CD14-positive monocyte (primary cell): ENCODE results near the gene GGT5. TPM values are rescaled to one million over a fixed set of nuclear protein-coding genes. Genes with fewer than 3 reads are reported as not detected.

ENCODE experiments used
- DNase-seq, 3 donors: peaks; one replicate each; pipeline ENCODE4 v3.0.0-alpha.2; 2011 to 2022
- H2AFZ ChIP-seq: 2 replicates; pipeline ENCODE4 v1.6.0; 2012; ENCODE audit warnings: mild to moderate bottlenecking, low read depth, low read length, inconsistent platforms; ENCODE audit not compliant: insufficient read depth, poor library complexity, severe bottlenecking
- H3K27ac ChIP-seq, 2 donors: 1 replicate in 1 of 2; 2 replicates in 1 of 2; pipeline ENCODE4 v1.5.1; 2012 to 2013; ENCODE audit warnings: low read length in 2 of 2, control low read depth in 1 of 2, inconsistent platforms in 1 of 2, low read depth in 1 of 2, mild to moderate bottlenecking in 1 of 2
- H3K27me3 ChIP-seq, 2 donors: one replicate each; pipeline versions ENCODE4 v1.6.0 to v1.6.1; 2011 to 2013; ENCODE audit warnings: low read length in 2 of 2; ENCODE audit not compliant: control insufficient read depth in 2 of 2, insufficient read depth in 2 of 2
- H3K36me3 ChIP-seq, 2 donors: replicated peaks in 1 of 2; 1 replicate in 1 of 2; 2 replicates in 1 of 2; pipeline versions ENCODE4 v1.5.1 to v1.6.1; 2012 to 2013; ENCODE audit warnings: low read length in 2 of 2, control low read depth in 1 of 2, inconsistent platforms in 1 of 2, mild to moderate bottlenecking in 1 of 2; ENCODE audit not compliant: insufficient read depth in 2 of 2, control insufficient read depth in 1 of 2
- H3K4me1 ChIP-seq, 2 donors: 1 replicate in 1 of 2; 2 replicates in 1 of 2; pipeline versions ENCODE4 v1.5.1 to v1.6.1; 2012 to 2013; ENCODE audit warnings: low read length in 2 of 2, control low read depth in 1 of 2, inconsistent platforms in 1 of 2, mild to moderate bottlenecking in 1 of 2, moderate library complexity in 1 of 2; ENCODE audit not compliant: insufficient read depth in 2 of 2, control insufficient read depth in 1 of 2
- H3K4me2 ChIP-seq: replicated peaks from 2 replicates; pipeline ENCODE3; 2012; ENCODE audit warnings: low read length, moderate library complexity, mild to moderate bottlenecking; ENCODE audit not compliant: poor library complexity, severe bottlenecking; ENCODE audit errors: extremely low read depth
- H3K4me3 ChIP-seq, 3 experiments: fragments of 200-600 bp in 1 of 3; sonication (generic) in 1 of 3; replicated peaks in 1 of 3; 1 replicate in 2 of 3; 2 replicates in 1 of 3; pipeline ENCODE4 v1.5.1; 2011 to 2013; ENCODE audit warnings: low read length in 3 of 3, mild to moderate bottlenecking in 3 of 3, control low read depth in 2 of 3, low read depth in 2 of 3, inconsistent platforms in 1 of 3, moderate library complexity in 1 of 3
- H3K79me2 ChIP-seq: 2 replicates; pipeline ENCODE4 v1.6.0; 2012; ENCODE audit warnings: mild to moderate bottlenecking, control low read depth, inconsistent platforms, low read length, moderate library complexity; ENCODE audit not compliant: insufficient read depth
- H3K9ac ChIP-seq: 2 replicates; pipeline ENCODE4 v1.6.0; 2017; ENCODE audit warnings: low read length, mild to moderate bottlenecking; ENCODE audit not compliant: insufficient read depth, poor library complexity, severe bottlenecking
- H3K9me3 ChIP-seq, 2 donors: replicated peaks in 1 of 2; 1 replicate in 1 of 2; 2 replicates in 1 of 2; pipeline versions ENCODE4 v1.5.1 to v1.6.1; 2012 to 2013; ENCODE audit warnings: low read length in 2 of 2, control low read depth in 1 of 2; ENCODE audit not compliant: control insufficient read depth in 1 of 2, insufficient read depth in 1 of 2
- H4K20me1 ChIP-seq: 2 replicates; pipeline ENCODE4 v1.6.0; 2012; ENCODE audit warnings: mild to moderate bottlenecking, low read length, control low read depth, moderate library complexity; ENCODE audit not compliant: insufficient read depth
- H3K27ac Mint-ChIP-seq, 7 donors: one replicate each; pipeline ENCODE4 v1.8.0; 2020; ENCODE audit warnings: mild to moderate bottlenecking in 7 of 7, mixed read lengths in 7 of 7, moderate library complexity in 6 of 7, inconsistent platforms in 2 of 7
- H3K27me3 Mint-ChIP-seq, 3 donors: one replicate each; pipeline ENCODE4 v1.8.0; 2021 to 2022; ENCODE audit warnings: low read depth in 3 of 3, mild to moderate bottlenecking in 3 of 3, mixed read lengths in 3 of 3, moderate library complexity in 3 of 3, inconsistent platforms in 1 of 3
- H3K36me3 Mint-ChIP-seq, 2 donors: one replicate each; pipeline ENCODE4 v1.8.0; 2020; ENCODE audit warnings: mixed read lengths in 2 of 2, inconsistent platforms in 1 of 2, mild to moderate bottlenecking in 1 of 2
- H3K4me1 Mint-ChIP-seq: one replicate; pipeline ENCODE4 v1.8.0; 2020; ENCODE audit warnings: mild to moderate bottlenecking, mixed read lengths
- H3K4me3 Mint-ChIP-seq, 2 donors: one replicate each; pipeline ENCODE4 v1.8.0; 2020; ENCODE audit warnings: mild to moderate bottlenecking in 2 of 2, mixed read lengths in 2 of 2, moderate library complexity in 1 of 2
- H3K9me3 Mint-ChIP-seq, 7 donors: one replicate each; pipeline ENCODE4 v1.8.0; 2020 to 2022; ENCODE audit warnings: mixed read lengths in 7 of 7, mild to moderate bottlenecking in 6 of 7, moderate library complexity in 6 of 7, inconsistent platforms in 2 of 7
- WGBS: methylation state at CpG from one replicate; pipeline ENCODE4 v1.1.5; 2013; ENCODE audit warnings: missing lambda C conversion rate; ENCODE audit not compliant: insufficient coverage; 5-methylcytosine and 5-hydroxymethylcytosine counted together
- intact Hi-C, 2 donors: fragments of 100-400 bp; cut with micrococcal nuclease; formaldehyde crosslinking; loops; one replicate each; pipeline versions ENCODE4 v1.15.0 to v1.15.1; 2023
- polyA plus RNA-seq, 3 donors: library from polyadenylated mRNA; depleted of rRNA in 1 of 3; unstranded in 2 of 3; stranded (reverse) in 1 of 3; fragments of 300-500 nt in 2 of 3; fragments of >200 nt in 1 of 3; fragmentation: Illumina TruSeq in 2 of 3; gene quantifications; 1 replicate in 2 of 3; 2 replicates in 1 of 3; pipeline ENCODE4 v1.2.3, GENCODE V29; 2012 to 2021
- TF ChIP-seq, protein P1 (sequence below): fragments of 200-600 bp; IDR thresholded peaks from one replicate; pipeline ENCODE4 v1.8.0; 2022; ENCODE audit warnings: antibody characterized with exemption, mild to moderate bottlenecking

Gene GGT5
- polyA plus RNA-seq, 3 donors, result 0.26 to 0.41 TPM; not detected in 1

GRCh38 chr22:24291515-24292201, 46.8 kb upstream of the GGT5 start:
- no peaks in the 10 kb centered on the region for H3K27me3 ChIP-seq
- H3K9me3 Mint-ChIP-seq, result no peaks in the 10 kb centered on the region
- peaks cover 0 to 1% (median 0%) of the 10 kb centered on the region in 3 donors for H3K27me3 Mint-ChIP-seq
- DNase-seq, result no peak
- intact Hi-C loops, result no loop called here
- H3K4me3 Mint-ChIP-seq, result no peak overlapping the region
- H3K4me1 ChIP-seq, result peaks cover 6 to 10% of the 10 kb centered on the region in 2 donors
- H3K9ac ChIP-seq, result no peak overlapping the region
- peak overlapping the region in 1 of 7 donors; percentile 46 for H3K27ac Mint-ChIP-seq
- H2AFZ ChIP-seq, result no peak overlapping the region
- peaks cover 34% of the 10 kb centered on the region for H3K4me1 Mint-ChIP-seq
- peaks cover 73% of the 10 kb centered on the region for H3K79me2 ChIP-seq
- no peak overlapping the region for H3K4me3 ChIP-seq
- TF ChIP-seq, protein P1, sequence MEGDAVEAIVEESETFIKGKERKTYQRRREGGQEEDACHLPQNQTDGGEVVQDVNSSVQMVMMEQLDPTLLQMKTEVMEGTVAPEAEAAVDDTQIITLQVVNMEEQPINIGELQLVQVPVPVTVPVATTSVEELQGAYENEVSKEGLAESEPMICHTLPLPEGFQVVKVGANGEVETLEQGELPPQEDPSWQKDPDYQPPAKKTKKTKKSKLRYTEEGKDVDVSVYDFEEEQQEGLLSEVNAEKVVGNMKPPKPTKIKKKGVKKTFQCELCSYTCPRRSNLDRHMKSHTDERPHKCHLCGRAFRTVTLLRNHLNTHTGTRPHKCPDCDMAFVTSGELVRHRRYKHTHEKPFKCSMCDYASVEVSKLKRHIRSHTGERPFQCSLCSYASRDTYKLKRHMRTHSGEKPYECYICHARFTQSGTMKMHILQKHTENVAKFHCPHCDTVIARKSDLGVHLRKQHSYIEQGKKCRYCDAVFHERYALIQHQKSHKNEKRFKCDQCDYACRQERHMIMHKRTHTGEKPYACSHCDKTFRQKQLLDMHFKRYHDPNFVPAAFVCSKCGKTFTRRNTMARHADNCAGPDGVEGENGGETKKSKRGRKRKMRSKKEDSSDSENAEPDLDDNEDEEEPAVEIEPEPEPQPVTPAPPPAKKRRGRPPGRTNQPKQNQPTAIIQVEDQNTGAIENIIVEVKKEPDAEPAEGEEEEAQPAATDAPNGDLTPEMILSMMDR, result no peak
- no peak overlapping the region for H3K4me2 ChIP-seq
- no peak overlapping the region for H3K27ac ChIP-seq
- H3K36me3 ChIP-seq, result no peaks in the 10 kb centered on the region
- H3K36me3 Mint-ChIP-seq, result peaks cover 2 to 8% of the 10 kb centered on the region in 2 donors
- 75% methylated on average over 2 of the region's 3 CpGs for WGBS
- peaks cover 18% of the 10 kb centered on the region for H4K20me1 ChIP-seq
- no peaks in the 10 kb centered on the region for H3K9me3 ChIP-seq

DNA sequence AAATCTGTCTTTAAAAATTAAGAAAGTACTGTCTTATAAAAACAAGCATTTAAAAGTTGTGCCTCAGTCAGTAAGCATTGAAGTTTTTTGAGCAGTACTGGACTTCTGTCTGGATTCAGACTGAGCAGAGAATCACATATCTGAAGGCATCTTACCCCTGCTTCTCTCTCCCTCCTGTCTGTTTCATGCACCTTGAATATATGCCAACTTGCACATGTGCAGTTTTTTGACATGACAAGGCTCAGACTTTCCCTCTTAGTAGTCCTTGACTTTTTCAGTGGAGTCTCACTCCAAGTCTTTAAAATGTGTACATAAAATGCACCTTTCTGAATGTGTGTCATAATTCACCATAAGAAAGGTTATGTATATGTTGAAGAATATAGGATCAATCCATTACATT, 45.6 kb upstream of the GGT5 start:
- H2AFZ ChIP-seq, result no peak overlapping the region
- no peak for DNase-seq
- no peaks in the 10 kb centered on the region for H3K9me3 ChIP-seq
- H4K20me1 ChIP-seq, result peaks cover 23% of the 10 kb centered on the region
- TF ChIP-seq, protein P1, result no peak
- peaks cover 33% of the 10 kb centered on the region for H3K4me1 Mint-ChIP-seq
- no peaks in the 10 kb centered on the region for H3K36me3 ChIP-seq
- intact Hi-C loops, result no loop called here
- H3K27ac ChIP-seq, result no peak overlapping the region
- no peak overlapping the region for H3K4me3 ChIP-seq
- no peak overlapping the region for H3K4me2 ChIP-seq
- peak overlapping the region in 1 of 7 donors; percentile 56 for H3K27ac Mint-ChIP-seq
- peaks cover 0 to 1% (median 0%) of the 10 kb centered on the region in 3 donors for H3K27me3 Mint-ChIP-seq
- no peaks in the 10 kb centered on the region for H3K27me3 ChIP-seq
- H3K9ac ChIP-seq, result no peak overlapping the region
- H3K4me1 ChIP-seq, result peaks cover 12 to 22% of the 10 kb centered on the region in 2 donors
- no peak overlapping the region for H3K4me3 Mint-ChIP-seq
- H3K79me2 ChIP-seq, result peaks cover 78% of the 10 kb centered on the region
- no peaks in the 10 kb centered on the region for H3K9me3 Mint-ChIP-seq
- peaks cover 2 to 5% of the 10 kb centered on the region in 2 donors for H3K36me3 Mint-ChIP-seq
